SJSA1 (cell line): ENCODE data around the gene ZFP1. TPM values are rescaled to one million over a fixed set of nuclear protein-coding genes. Genes with fewer than 3 reads are reported as not detected.
A peak's percentile ranks its signal among the peaks of the same experiment; 100 is the strongest.

Source experiments
- DNase-seq, 2 experiments: peaks; one replicate each; pipeline ENCODE4 v3.0.0-alpha.2; 2015 to 2020; ENCODE audit warnings: low spot score in 2 of 2, low read depth in 1 of 2
- H3K27ac ChIP-seq: fragments of 250-450 bp; sonication (Bioruptor Pico); 2 replicates; pipeline ENCODE4 v1.5.1; 2020; ENCODE audit warnings: mild to moderate bottlenecking, moderate library complexity
- H3K27me3 ChIP-seq: fragments of 250-450 bp; sonication (Bioruptor Pico); replicated peaks from 2 replicates; pipeline ENCODE4 v1.5.1; 2020; ENCODE audit warnings: mild to moderate bottlenecking, moderate library complexity
- H3K36me3 ChIP-seq: fragments of 250-450 bp; sonication (Bioruptor Pico); 2 replicates; pipeline ENCODE4 v1.5.1; 2020; ENCODE audit warnings: mild to moderate bottlenecking
- H3K4me1 ChIP-seq: fragments of 250-450 bp; sonication (Bioruptor Pico); replicated peaks from 2 replicates; pipeline ENCODE4 v1.6.1; 2021; ENCODE audit warnings: mild to moderate bottlenecking
- H3K4me3 ChIP-seq: fragments of 250-450 bp; sonication (Bioruptor Pico); 2 replicates; pipeline ENCODE4 v1.5.1; 2020; ENCODE audit warnings: mild to moderate bottlenecking
- H3K9me3 ChIP-seq: fragments of 250-450 bp; sonication (Bioruptor Pico); replicated peaks from 2 replicates; pipeline ENCODE4 v1.5.1; 2020; ENCODE audit warnings: mild to moderate bottlenecking
- total RNA-seq: library from RNA; depleted of rRNA; stranded (reverse); fragments of >200 nt; shearing (Covaris generic); gene quantifications from 2 replicates; pipeline ENCODE4 v1.2.3, GENCODE V29; 2014

Gene ZFP1
- total RNA-seq, 1 experiment from 2014 or later = 13.9 TPM

DNA sequence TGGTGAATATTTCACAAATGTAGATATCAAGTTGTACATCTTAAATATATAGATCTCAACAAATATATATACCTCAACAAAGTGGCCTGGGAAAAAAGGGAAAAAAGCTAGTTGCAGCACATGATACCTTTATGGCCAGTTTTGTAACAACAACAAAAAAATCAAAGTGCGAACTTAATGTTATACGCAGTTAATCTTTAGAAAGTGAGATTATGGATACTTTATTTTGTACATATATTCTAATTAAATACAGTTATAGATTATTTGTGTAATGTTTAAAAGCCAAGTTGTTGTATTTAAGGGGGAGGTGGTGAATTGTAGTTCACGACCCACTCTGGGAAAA is 385 bp upstream of the ZFP1 start:
- peak overlapping the region; percentile 93 for H3K4me3 ChIP-seq
- no peak for DNase-seq
- peaks cover 7% of the 10 kb centered on the region for H3K9me3 ChIP-seq
- peaks cover 7% of the 10 kb centered on the region for H3K36me3 ChIP-seq
- no peak overlapping the region for H3K27ac ChIP-seq
- peaks cover 11% of the 10 kb centered on the region for H3K4me1 ChIP-seq
- H3K27me3 ChIP-seq = no peaks in the 10 kb centered on the region

GRCh38 chr16:75151798-75152197 is 3.5 kb downstream of the ZFP1 start:
- peaks cover 4% of the 10 kb centered on the region for H3K4me1 ChIP-seq
- no peak overlapping the region for H3K4me3 ChIP-seq
- H3K9me3 ChIP-seq = peaks cover 7% of the 10 kb centered on the region
- H3K27ac ChIP-seq = no peak overlapping the region
- no peaks in the 10 kb centered on the region for H3K27me3 ChIP-seq
- peaks cover 26% of the 10 kb centered on the region for H3K36me3 ChIP-seq
- no peak for DNase-seq

GRCh38 chr16:75152635-75153034 is 4.3 kb downstream of the ZFP1 start:
- H3K36me3 ChIP-seq = peaks cover 27% of the 10 kb centered on the region
- no peaks in the 10 kb centered on the region for H3K27me3 ChIP-seq
- no peak overlapping the region for H3K4me3 ChIP-seq
- no peak for DNase-seq
- H3K4me1 ChIP-seq = peaks cover 4% of the 10 kb centered on the region
- no peak overlapping the region for H3K27ac ChIP-seq
- peaks cover 7% of the 10 kb centered on the region for H3K9me3 ChIP-seq

- Histone ChIP-seq H3K9me3 (no peaks in the 10 kb centered on the region), H3K4me3 (no peak overlapping the region), H3K36me3 (peaks cover 17% of the 10 kb centered on the region), H3K27ac (no peak overlapping the region), H3K27me3 (no peaks in the 10 kb centered on the region), H3K4me1 (no peaks in the 10 kb centered on the region)
- no peak for DNase-seq
These were observed 12.1 kb downstream of the ZFP1 start for GRCh38 chr16:75160386-75160785.

GRCh38 chr16:75169899-75170405 is 21.6 kb downstream of the ZFP1 start:
- peaks cover 59% of the 10 kb centered on the region for H3K36me3 ChIP-seq
- H3K27ac ChIP-seq = no peak overlapping the region
- no peaks in the 10 kb centered on the region for H3K4me1 ChIP-seq
- no peak overlapping the region for H3K4me3 ChIP-seq
- H3K27me3 ChIP-seq = no peaks in the 10 kb centered on the region
- no peak for DNase-seq
- H3K9me3 ChIP-seq = peaks cover 36% of the 10 kb centered on the region

DNA sequence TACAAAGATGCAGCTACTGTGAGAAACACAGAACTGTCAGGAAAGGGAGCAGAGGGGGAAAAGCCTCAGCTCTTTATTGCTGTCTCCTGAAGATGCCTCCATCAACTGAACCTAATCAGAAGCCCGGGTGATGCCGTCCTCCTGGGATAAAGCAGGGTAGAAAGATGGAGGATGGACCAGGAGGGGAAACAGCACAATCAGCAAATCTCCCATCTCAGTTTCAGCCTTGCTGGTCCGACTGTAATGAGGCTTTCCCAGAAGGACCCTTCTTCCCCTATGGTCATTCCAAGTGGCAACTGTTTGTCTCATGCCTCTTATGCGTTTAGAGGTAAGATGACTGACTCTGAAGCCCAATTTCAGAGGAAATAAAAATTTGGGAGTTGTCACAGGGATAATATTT is 24.3 kb downstream of the ZFP1 start:
- Histone ChIP-seq H3K36me3 (peaks cover 40% of the 10 kb centered on the region), H3K4me3 (no peak overlapping the region), H3K9me3 (peaks cover 33% of the 10 kb centered on the region), H3K27ac (no peak overlapping the region), H3K27me3 (no peaks in the 10 kb centered on the region), H3K4me1 (no peaks in the 10 kb centered on the region)
- DNase-seq = no peak

GRCh38 chr16:75175074-75175473 is 26.8 kb downstream of the ZFP1 start:
- no peaks in the 10 kb centered on the region for H3K27me3 ChIP-seq
- no peak overlapping the region for H3K4me3 ChIP-seq
- no peaks in the 10 kb centered on the region for H3K4me1 ChIP-seq
- H3K27ac ChIP-seq = no peak overlapping the region
- peaks cover 22% of the 10 kb centered on the region for H3K9me3 ChIP-seq
- H3K36me3 ChIP-seq = peaks cover 15% of the 10 kb centered on the region
- no peak for DNase-seq

GRCh38 chr16:75176926-75177325 is 28.6 kb downstream of the ZFP1 start:
- DNase-seq = no peak
- H3K4me1 ChIP-seq = no peaks in the 10 kb centered on the region
- H3K27ac ChIP-seq = no peak overlapping the region
- H3K4me3 ChIP-seq = no peak overlapping the region
- peaks cover 15% of the 10 kb centered on the region; the same call in 1 of the 2 replicates for H3K9me3 ChIP-seq
- no peaks in the 10 kb centered on the region; the same call in 1 of the 2 replicates for H3K27me3 ChIP-seq
- no peaks in the 10 kb centered on the region; the same call in 1 of the 2 replicates for H3K36me3 ChIP-seq

DNA sequence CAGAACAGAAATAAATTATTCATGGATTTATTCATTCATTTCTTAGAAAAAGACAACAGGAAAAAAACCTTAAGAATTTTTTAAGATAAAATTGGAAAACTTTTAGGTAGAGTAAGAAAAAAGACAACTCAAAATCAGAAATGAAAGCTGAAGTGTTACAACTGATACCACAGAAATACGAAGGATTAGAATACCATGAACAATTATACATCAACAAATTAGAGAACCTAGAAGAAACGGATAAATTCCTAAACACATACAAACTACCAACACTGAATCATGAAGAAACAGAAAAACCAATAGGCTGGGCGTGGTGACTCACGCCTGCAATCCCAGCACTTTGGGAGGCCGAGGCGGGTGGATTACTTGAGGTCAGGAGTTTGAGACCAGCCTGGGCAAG is 30.9 kb downstream of the ZFP1 start:
- DNase-seq = no peak
- Histone ChIP-seq H3K9me3 (peaks cover 7% of the 10 kb centered on the region; the same call in 1 of the 2 replicates), H3K36me3 (no peaks in the 10 kb centered on the region), H3K27ac (no peak overlapping the region), H3K4me1 (no peaks in the 10 kb centered on the region), H3K27me3 (no peaks in the 10 kb centered on the region; the same call in 1 of the 2 replicates), H3K4me3 (no peak overlapping the region)

GRCh38 chr16:75181630-75182029 is 33.3 kb downstream of the ZFP1 start:
- H3K36me3 ChIP-seq = no peaks in the 10 kb centered on the region
- no peak overlapping the region for H3K4me3 ChIP-seq
- no peaks in the 10 kb centered on the region; the same call in none of the 2 replicates for H3K27me3 ChIP-seq
- no peaks in the 10 kb centered on the region for H3K4me1 ChIP-seq
- H3K9me3 ChIP-seq = no peaks in the 10 kb centered on the region
- no peak for DNase-seq
- H3K27ac ChIP-seq = no peak overlapping the region

DNA sequence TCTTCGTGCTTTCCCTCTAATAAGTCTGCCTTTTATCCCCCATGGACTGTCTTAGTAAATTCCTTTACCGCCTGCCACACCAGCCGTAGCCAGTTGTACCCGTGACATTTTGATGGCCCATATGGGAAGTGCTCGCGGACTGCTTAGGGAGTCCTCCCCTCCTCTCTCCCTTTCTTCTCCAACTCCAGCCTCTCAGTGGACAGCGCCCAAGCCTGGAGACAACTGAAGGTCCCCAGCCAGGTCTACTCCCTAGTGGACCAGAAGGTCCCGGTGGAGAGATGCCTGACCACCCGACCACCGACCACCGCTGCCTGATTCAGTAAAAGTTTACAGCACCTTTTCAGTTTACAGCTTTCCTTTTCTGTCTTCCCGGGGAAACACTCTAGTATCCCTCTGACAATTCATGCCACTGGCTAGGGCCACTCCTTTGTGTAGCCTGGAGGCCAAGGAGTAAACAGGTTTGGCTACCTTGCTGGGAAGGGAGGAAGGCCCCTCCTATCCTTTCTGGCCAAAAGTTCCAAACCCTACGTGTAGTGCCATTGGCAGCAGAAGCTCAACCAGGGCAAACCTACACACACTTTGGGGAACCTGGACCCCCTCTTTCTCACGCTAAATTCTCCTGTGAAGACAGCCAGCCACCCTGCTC is 40.6 kb downstream of the ZFP1 start:
- peak in 1 of 2 experiments; percentile 26 for DNase-seq
- H3K4me3 ChIP-seq = no peak overlapping the region
- no peaks in the 10 kb centered on the region for H3K9me3 ChIP-seq
- no peak overlapping the region for H3K27ac ChIP-seq
- H3K4me1 ChIP-seq = no peaks in the 10 kb centered on the region
- H3K27me3 ChIP-seq = no peaks in the 10 kb centered on the region; the same call in 1 of the 2 replicates
- H3K36me3 ChIP-seq = no peaks in the 10 kb centered on the region

DNA sequence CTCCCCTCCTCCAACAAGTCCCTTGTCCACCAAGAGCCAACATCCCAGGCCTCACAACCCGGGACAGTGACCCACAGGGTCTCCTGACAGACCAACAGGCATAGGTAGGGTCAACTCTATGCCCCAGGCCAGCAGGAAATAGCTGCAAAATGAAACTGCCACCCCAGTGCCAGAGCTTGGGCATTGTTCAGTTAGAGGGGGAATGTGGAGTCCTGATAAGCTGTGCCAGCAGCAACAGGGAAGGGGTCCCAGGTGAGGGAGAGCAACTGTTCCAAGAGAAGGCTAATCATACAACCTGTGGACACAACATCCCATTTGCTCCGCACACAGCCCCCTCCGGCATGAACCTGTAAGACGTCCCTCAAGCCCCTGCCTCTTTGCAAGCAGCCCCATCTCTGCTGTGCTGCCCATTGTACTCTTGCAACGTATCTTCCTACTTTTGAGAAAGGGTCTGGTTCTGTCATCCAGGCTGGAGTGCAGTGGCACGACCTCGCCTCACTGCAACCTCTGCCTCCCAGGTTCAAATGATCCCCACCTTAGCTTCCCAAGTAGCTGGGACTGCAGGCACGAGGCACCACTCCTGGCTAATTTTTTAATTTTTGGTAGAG is 41.4 kb downstream of the ZFP1 start:
- H3K27ac ChIP-seq = no peak overlapping the region
- no peak overlapping the region for H3K4me3 ChIP-seq
- DNase-seq = peak in 1 of 2 experiments; percentile 34
- no peaks in the 10 kb centered on the region for H3K9me3 ChIP-seq
- H3K4me1 ChIP-seq = no peaks in the 10 kb centered on the region
- no peaks in the 10 kb centered on the region; the same call in 1 of the 2 replicates for H3K27me3 ChIP-seq
- H3K36me3 ChIP-seq = no peaks in the 10 kb centered on the region

DNA sequence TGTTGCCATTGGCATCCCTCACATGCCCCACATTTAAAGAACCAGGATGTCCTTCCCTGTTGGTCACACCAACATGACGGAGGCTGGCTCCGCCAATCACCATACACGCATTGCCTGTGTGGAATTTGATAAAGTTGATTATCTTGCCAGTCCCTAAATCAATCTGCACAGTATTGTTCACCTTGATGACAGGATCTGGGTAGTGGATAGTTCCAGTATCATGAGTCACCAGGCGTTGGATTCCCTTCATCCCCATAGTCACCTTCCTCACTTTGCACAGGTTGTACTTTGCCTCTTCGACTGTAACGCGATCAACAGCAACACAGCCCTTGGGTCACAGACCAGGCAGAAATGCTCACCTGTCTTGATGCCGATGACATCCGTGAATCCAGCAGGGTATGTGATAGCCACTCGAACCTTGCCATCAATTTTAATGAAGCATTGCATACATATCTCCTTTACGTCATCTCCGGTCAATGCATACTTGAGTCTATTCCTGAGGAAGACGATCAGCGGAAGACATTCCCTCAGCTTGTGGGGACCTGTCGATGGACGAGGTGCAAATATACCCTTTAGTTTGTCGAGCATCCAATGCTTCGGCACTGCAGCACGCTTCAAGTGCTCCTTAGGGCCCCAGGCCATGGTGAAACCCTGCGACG is 44.4 kb downstream of the ZFP1 start:
- H3K36me3 ChIP-seq = no peaks in the 10 kb centered on the region
- no peak overlapping the region for H3K4me3 ChIP-seq
- no peaks in the 10 kb centered on the region for H3K9me3 ChIP-seq

DNA sequence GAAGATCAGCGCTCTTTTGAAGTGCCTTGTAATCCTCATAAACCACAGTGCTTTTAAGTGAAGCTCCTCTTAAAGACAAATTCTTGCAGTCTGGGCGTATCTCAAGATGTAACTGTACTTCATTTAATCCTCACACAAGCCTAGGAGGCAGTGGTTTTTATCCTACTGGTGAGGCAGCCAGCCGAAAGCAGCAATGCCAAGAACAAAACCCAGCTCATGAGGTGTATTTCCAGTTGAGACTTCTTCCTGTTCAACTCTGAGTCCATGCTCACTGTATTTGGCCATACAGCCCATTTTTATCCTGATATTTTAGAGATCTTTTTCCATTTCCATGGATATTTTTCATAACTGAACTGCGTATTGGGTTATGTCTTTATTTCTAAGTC is 44.9 kb downstream of the ZFP1 start:
- Histone ChIP-seq H3K4me3 (no peak overlapping the region), H3K36me3 (no peaks in the 10 kb centered on the region), H3K27ac (no peak overlapping the region), H3K27me3 (peaks cover under 1% of the 10 kb centered on the region; the same call in 1 of the 2 replicates), H3K9me3 (no peaks in the 10 kb centered on the region), H3K4me1 (peaks cover 5% of the 10 kb centered on the region)
- no peak for DNase-seq

More for the DNA sequence above, 44.4 kb downstream of the ZFP1 start:
- DNase-seq = peak in 1 of 2 experiments; percentile 28
- H3K27me3 ChIP-seq = no peaks in the 10 kb centered on the region
- no peaks in the 10 kb centered on the region; the same call in 1 of the 2 replicates for H3K4me1 ChIP-seq
- no peak overlapping the region for H3K27ac ChIP-seq
